Renal cortical epithelial cell (primary cell): ENCODE measurements around the gene WDR90. TPM values are rescaled to one million over a fixed set of nuclear protein-coding genes. Genes with fewer than 3 reads are reported as not detected.

Experiments used
- DNase-seq: peaks from one replicate; pipeline ENCODE4 v3.0.0-alpha.2; 2011; ENCODE audit warnings: low read depth
- total RNA-seq: library from RNA; depleted of rRNA; stranded (reverse); fragments of >200 nt; gene quantifications from 2 replicates; pipeline ENCODE4 v1.2.3, GENCODE V29; 2014

Gene WDR90
- total RNA-seq, 1 donor from 2014 or later = 18.5 TPM

GRCh38 chr16:660459-661183, 11.5 kb downstream of the WDR90 start:
- DNase-seq = peak; percentile 62

DNA sequence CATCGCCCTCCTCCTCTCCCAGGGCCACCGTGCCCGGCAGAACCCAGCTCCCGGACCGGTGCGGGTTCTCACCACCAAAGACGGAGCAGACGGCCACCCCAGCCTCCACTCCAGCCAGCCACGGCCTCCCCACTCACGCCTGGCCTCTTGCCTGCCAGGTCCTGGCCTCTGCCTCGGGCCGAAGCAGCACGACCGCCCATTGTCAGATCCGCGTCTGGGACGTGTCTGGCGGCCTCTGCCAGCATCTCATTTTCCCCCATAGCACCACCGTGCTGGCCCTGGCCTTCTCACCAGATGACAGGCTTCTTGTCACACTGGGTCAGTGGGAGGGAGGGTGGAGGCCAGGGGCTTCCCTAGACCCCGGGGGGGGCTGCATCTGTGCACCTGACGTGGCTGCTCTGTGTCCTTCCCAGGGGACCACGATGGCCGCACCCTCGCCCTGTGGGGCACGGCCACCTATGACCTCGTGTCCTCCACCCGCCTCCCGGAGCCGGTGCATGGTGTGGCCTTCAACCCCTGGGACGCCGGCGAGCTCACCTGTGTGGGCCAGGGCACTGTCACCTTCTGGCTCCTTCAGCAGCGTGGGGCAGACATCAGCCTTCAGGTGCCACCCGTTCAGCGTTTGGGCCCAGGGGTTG, 12.1 kb downstream of the WDR90 start:
- no peak for DNase-seq

- DNase-seq = no peak
Measured at GRCh38 chr16:662095-662494, 12.9 kb downstream of the WDR90 start.

DNA sequence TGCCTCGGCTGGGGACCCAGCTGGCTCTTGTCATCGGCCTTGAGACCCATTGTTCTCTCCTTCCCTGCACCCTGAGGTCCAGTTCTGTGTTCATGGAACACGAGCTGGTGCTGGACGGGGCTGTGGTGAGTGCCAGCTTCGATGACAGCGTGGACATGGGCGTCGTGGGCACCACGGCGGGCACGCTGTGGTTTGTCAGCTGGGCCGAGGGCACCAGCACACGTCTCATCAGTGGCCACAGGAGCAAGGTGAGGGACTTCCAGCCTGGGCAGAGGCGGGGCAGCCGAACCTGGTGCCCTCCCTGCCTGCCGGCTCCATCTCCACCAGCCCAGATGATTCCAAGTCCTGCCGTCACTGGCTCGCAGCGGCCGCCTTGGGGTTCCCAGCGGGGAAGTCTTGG, 13.4 kb downstream of the WDR90 start:
- no peak for DNase-seq

DNA sequence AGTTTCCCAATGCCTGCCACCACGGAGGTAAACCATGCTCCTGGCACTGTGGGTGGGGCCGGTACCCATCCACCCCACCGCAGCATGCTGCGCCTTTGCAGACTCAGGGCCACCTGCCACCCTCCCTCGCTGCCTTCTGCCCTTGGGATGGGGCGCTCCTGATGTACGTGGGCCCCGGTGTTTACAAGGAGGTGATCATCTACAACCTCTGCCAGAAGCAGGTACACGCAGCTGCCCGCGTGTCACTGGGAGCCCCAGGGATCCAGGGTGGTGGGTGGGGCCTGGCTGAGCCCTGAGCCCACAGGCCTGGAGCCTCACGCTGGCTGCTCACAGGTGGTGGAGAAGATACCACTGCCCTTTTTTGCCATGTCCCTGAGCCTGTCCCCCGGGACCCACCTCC, 17.4 kb downstream of the WDR90 start:
- no peak for DNase-seq

DNA sequence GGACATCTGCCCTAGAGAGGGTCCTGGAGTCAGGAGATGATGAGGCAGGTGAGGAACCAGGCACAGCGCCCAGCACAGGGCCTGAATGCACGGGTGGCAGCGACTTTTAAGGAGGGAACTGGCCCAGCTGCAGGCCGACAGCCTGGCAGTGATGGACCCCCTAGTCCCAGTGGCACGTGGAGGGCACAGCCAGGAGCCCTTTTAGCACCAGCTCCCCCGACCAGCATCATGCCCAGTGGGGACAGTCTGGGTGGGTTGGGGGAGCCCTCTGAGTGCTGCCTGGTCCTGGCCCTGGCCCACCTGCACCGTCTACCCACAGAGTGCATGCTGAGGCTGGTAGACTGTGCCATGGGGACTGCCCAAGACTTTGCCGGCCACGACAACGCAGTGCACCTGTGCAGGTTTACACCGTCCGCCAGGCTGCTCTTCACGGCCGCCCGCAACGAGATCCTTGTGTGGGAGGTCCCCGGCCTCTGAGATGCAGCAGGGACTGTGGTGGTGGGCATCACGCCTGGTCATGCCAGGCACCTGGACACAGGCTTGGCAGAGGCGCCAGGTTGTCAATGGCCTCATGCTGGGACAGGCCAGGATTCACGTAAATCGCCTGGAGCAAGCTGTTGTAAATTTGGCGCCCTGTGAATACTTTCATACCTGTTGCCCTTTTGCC, 18.1 kb downstream of the WDR90 start:
- DNase-seq = no peak

DNA sequence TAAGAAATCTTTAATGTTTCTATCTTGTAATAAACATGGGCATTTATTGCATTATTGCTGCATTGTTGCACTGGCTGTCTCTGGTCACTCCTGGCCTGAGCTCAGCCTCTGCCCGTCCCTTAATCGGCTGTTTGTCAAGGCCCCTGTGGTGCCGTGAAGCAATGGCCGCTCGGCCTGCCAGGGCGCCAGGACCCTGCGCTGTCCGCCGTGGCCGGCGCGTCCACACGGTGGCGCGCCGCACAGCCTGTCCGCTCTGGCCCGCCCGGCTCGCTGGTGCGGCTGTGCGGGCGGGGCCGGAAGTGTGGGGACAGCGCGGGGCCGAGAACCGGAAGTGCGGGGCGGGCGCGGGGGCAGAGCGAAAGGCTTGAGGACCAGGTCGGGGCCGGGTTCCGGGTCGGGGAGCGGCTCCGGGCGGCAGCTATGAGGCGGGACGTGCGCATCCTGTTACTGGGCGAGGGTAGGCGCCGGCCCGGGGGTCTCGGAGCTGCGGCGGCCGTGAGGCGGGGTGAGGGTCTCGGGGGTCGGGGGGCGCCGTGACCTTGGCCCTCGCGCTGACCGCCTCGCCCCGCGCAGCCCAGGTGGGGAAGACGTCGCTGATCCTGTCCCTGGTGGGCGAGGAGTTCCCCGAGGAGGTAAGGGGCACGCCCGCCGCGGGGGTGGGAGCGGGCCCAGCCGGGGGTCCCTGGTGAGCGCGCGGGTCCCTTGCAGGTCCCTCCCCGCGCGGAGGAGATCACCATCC, 18.8 kb downstream of the WDR90 start, which contains the start of gene RHOT2:
Gene RHOT2 (plus strand): TSS at position 353 of the 739 bp plus-strand sequence. CDS start 68 bp downstream, at position 421.
- peak; percentile 51 for DNase-seq

DNA sequence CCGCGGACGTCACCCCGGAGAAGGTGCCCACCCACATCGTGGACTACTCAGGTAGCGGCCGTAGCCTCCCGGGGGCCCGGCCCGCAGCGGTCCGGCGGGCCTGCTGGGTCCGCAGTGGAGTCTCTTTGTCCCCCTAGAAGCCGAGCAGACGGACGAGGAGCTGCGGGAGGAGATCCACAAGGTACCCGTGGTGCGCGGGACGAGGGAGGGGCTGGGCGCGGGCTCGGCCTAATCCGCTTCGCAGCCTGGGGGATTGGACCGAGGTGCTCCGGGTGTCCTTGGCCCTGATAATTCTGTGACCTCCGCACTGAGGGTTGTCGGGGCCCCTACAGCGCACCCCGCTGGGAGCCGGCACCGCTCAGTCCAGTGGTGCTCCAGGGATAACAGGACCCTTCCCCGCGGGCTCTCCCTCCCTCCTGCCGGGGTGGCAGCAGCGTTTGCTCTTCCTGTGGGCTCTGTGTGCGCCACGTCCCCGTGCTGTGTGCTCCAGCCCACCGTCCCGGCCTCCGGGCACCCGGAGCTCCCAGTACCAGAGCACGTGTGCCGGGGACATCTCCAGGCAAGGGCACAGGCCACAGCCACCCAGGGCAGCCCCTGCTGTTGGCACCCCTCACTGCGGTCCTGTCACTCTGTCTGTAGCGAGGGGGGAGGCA, 19.5 kb downstream of the WDR90 start:
- DNase-seq = no peak

GRCh38 chr16:669666-670065, 20.5 kb downstream of the WDR90 start:
- no peak for DNase-seq

DNA sequence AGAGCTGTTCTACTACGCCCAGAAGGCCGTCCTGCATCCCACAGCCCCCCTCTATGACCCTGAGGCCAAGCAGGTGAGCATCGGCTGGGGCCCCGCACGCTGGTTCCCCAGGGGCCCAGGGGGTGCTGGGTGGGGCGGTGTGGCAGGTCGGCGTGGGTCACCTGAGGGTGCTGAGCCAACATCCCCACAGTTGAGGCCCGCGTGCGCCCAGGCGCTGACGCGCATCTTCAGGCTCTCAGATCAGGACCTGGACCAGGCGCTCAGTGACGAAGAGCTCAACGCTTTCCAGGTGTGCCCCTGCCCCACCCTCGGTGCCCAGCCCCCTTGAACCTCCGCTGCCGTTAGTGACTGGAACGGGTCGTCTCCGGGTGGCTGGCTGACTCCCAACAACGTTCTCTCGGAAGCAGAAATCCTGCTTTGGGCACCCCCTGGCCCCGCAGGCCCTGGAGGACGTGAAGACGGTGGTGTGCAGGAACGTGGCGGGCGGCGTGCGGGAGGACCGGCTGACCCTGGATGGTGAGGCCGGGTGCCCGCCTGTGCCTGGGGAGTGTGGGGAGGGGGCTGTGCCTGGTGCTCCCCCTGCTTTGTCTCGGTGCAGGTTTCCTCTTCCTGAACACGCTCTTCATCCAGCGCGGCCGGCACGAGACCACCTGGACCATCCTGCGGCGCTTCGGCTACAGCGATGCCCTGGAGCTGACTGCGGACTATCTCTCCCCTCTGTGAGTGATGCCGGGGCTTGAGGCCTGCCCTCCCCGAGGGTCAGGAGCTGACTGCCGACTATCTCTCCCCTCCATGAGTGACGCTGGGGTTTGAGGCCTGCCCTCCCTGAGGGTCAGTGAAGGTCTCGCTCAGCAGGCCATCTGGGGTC, 21.6 kb downstream of the WDR90 start:
- DNase-seq = no peak

DNA sequence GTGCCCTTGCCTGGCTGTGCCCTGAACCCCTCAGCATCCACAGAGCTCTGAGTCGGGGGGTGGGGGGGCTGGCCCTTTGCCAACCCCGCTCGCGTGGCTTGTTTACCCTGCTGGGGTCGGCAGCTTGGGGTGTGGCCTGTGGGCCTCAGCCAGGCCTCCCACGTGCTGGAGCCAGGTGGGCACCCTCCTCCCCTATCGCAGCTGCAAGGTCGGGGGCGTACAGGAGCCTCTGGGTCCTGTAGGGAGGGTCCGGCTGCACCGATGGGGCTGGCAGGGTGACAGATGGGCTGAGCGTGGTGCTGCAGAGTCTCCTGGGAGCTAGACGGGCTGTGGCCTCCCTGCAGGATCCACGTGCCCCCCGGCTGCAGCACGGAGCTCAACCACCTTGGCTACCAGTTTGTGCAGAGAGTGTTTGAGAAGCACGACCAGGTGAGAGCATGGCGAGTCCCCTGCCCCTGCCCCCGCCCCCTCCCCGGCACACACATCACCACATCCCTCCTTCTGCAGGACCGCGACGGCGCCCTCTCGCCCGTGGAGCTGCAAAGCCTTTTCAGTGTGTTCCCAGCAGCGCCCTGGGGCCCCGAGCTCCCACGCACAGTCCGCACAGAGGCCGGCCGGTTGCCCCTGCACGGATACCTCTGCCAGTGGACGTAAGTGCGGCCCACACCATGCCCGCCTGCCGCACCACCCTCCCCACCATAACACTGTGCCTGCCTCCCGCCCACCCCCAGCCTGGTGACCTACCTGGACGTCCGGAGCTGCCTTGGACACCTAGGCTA, 22.4 kb downstream of the WDR90 start:
- DNase-seq = no peak

DNA sequence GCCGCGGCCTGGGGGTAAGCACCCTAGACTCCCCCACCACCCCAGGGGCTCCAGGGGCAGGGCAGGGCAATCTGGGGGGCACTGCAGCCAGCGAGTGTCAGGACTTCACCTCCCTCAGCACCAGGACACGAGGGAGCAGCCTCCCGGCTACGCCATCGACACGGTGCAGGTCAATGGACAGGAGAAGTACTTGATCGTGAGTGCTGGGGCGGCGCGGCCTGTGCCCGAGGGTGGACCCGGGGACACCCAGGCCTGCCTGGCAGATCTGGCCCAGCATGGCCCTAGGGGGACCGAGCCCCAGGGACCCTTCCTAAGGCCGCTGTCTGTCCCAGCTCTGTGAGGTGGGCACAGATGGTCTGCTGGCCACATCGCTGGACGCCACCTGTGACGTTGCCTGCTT, 23.2 kb downstream of the WDR90 start:
- no peak for DNase-seq

GRCh38 chr16:672851-673250, 23.7 kb downstream of the WDR90 start:
- no peak for DNase-seq

- no peak for DNase-seq
Measured at GRCh38 chr16:673399-673991, 24.3 kb downstream of the WDR90 start.

DNA sequence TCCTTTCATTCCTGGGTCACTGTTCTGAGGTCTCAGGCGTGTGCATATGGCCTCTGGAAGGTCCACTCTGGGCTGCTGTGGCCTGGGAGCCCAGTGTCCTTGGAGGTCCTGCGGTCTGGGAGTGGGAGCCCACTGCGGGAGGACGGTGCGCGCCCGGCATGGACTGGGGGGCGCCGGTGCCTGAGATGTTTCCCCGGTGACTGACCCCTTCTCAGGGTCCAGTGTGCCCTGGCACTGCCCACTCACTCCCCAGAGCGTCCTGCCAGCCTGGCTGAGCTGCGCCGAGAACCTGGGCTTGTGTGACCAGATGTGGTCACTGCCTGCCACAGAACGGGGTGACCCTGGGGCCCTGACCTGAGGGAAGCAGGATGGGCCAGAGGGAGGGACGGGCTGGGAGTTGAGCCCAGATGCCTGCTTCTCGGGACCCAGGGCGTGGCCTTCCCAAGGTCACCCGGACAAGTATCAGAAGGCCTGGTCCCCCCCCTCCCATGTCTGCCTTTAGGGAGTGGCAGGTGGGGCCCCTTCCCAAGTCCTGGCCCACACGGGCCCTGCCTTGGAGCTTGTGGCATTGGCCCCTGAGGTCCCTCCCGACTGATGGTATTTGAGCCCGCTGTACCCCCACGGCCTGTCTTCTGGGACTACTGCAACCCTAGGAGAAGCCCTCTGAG, 25.2 kb downstream of the WDR90 start:
- no peak for DNase-seq

- no peak for DNase-seq
Measured at GRCh38 chr16:674968-675883, 26.1 kb downstream of the WDR90 start, which contains the start of gene RHBDL1. TSS of gene RHBDL1 (plus strand) at chr16:675671. CDS start at chr16:675791, 120 bp downstream.

DNA sequence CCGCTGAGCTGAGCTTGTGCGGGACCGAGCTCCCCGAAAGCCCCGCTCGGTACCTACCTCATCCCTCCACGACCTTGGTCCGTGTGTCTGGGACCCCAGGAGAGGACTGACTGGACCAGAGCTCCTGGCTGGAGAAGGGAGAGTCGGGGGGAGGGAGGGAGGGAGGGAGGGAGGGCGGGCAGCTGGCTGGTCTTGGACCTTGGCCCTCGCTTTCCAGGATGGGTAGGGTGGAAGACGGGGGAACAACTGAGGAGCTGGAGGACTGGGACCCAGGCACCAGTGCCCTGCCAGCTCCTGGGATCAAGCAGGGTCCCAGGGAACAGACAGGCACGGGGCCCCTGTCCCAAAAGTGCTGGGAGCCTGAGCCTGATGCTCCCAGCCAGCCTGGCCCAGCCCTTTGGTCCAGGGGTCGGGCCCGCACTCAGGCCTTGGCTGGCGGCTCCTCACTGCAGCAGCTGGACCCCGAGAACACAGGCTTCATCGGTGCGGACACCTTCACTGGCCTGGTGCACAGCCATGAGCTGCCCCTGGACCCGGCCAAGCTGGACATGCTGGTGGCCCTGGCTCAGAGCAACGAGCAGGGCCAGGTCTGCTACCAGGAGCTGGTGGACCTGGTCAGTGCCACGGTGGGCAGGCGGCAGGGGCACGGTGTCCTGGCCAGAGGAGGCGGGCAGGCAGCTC, 26.9 kb downstream of the WDR90 start:
- no peak for DNase-seq
